WI38 (cell line): ENCODE measurements around the gene GTPBP1.

Source experiments
- H3K4me3 ChIP-seq: 2 replicates; pipeline ENCODE4 v1.5.1; 2011; ENCODE audit warnings: low read depth, mild to moderate bottlenecking, control low read depth, low read length
- TF ChIP-seq, protein P1 (sequence below): IDR thresholded peaks from 2 replicates; pipeline ENCODE4 v1.5.1; 2012; ENCODE audit warnings: low read depth, mild to moderate bottlenecking, control low read depth, low read length

Gene GTPBP1

DNA sequence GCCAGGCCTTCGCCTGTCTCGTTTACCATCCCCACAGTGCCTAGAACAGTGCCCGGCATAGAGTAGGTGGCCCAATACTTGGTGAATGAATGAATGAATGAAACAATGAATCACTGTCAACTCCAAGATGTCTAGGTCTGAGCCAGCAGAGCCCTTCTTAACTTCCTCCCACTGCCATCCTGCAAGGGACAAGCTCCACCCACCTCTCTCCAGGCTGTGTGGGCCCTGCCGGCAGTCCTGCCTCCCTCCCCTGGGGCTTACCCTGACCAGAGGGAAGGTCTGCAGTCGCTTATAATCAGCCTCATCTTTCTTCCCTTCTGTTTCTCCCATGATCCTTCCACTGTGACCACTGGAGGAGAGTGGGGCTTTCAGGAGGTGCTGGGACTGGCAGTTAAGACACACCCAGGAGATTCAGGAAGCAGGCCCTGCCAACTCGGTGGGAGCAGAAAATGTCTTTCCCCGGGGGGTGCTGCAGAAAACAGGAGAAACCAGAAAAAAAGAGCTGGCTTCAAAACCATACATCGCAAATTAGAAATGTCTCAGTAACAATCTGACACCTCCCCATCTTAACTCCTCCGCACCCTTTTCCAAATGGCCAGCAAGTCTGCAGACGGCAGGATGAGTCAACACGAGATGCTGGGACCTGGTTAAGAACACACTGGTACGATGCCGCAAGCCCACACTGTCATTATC, 76.8 kb downstream of the GTPBP1 start:
- TF ChIP-seq, protein P1, sequence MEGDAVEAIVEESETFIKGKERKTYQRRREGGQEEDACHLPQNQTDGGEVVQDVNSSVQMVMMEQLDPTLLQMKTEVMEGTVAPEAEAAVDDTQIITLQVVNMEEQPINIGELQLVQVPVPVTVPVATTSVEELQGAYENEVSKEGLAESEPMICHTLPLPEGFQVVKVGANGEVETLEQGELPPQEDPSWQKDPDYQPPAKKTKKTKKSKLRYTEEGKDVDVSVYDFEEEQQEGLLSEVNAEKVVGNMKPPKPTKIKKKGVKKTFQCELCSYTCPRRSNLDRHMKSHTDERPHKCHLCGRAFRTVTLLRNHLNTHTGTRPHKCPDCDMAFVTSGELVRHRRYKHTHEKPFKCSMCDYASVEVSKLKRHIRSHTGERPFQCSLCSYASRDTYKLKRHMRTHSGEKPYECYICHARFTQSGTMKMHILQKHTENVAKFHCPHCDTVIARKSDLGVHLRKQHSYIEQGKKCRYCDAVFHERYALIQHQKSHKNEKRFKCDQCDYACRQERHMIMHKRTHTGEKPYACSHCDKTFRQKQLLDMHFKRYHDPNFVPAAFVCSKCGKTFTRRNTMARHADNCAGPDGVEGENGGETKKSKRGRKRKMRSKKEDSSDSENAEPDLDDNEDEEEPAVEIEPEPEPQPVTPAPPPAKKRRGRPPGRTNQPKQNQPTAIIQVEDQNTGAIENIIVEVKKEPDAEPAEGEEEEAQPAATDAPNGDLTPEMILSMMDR: no peak
- no peak overlapping the region for H3K4me3 ChIP-seq
